GM23338 (cell line): Measurements from ENCODE around the gene PAM. TPM values are rescaled to one million over a fixed set of nuclear protein-coding genes. Genes with fewer than 3 reads are reported as not detected.

Source experiments
- ATAC-seq: fragments of 200-7000 bp; cut with Tn5 transposase; 3 replicates; pipeline ENCODE4 v1.9.1; 2020
- DNase-seq: peaks from one replicate; pipeline ENCODE4 v3.0.0-alpha.2; 2015; ENCODE audit warnings: low spot score
- H2AFZ ChIP-seq: fragments of 200-600 bp; sonication (generic); 2 replicates; pipeline ENCODE4 v1.8.0; 2016; ENCODE audit warnings: antibody characterized with exemption, mild to moderate bottlenecking, moderate library complexity
- H3F3A ChIP-seq: fragments of 200-600 bp; sonication (generic); replicated peaks from 2 replicates; pipeline ENCODE4 v1.8.0; 2017; ENCODE audit warnings: antibody characterized with exemption, mixed run types, low read depth
- H3K27ac ChIP-seq: fragments of 200-600 bp; sonication (generic); 2 replicates; pipeline ENCODE4 v1.6.1; 2016; ENCODE audit warnings: low read depth
- H3K27me3 ChIP-seq: fragments of 200-600 bp; sonication (generic); 2 replicates; pipeline ENCODE4 v1.8.0; 2016; ENCODE audit warnings: mild to moderate bottlenecking, mixed run types, moderate library complexity; ENCODE audit not compliant: insufficient read depth
- H3K36me3 ChIP-seq: fragments of 200-600 bp; sonication (generic); 2 replicates; pipeline ENCODE4 v1.8.0; 2016; ENCODE audit warnings: mild to moderate bottlenecking; ENCODE audit not compliant: insufficient read depth
- H3K4me1 ChIP-seq: fragments of 200-600 bp; sonication (generic); 2 replicates; pipeline ENCODE4 v1.8.0; 2016; ENCODE audit warnings: mild to moderate bottlenecking, moderate library complexity; ENCODE audit not compliant: insufficient read depth
- H3K4me2 ChIP-seq: fragments of 200-600 bp; sonication (generic); 2 replicates; pipeline ENCODE4 v1.7.1; 2017; ENCODE audit warnings: mixed run types
- H3K4me3 ChIP-seq: fragments of 200-600 bp; sonication (generic); 2 replicates; pipeline ENCODE4 v1.6.1; 2016; ENCODE audit warnings: mixed run types
- H3K79me2 ChIP-seq: fragments of 200-600 bp; sonication (generic); replicated peaks from 2 replicates; pipeline ENCODE4 v1.8.0; 2017; ENCODE audit warnings: mild to moderate bottlenecking; ENCODE audit not compliant: insufficient read depth
- H3K9me2 ChIP-seq: fragments of 200-600 bp; sonication (generic); 2 replicates; pipeline ENCODE4 v1.8.0; 2017; ENCODE audit not compliant: insufficient read depth
- H4K20me1 ChIP-seq: fragments of 200-600 bp; sonication (generic); replicated peaks from 2 replicates; pipeline ENCODE4 v1.8.0; 2017; ENCODE audit warnings: mild to moderate bottlenecking; ENCODE audit not compliant: insufficient read depth
- H3K27ac Mint-ChIP-seq: 2 replicates; pipeline ENCODE4 v1.8.0; 2020; ENCODE audit warnings: inconsistent platforms, mild to moderate bottlenecking, moderate library complexity, mixed read lengths
- H3K27me3 Mint-ChIP-seq: 3 replicates; pipeline ENCODE4 v1.8.0; 2022; ENCODE audit warnings: low read depth, mild to moderate bottlenecking, moderate library complexity, mixed read lengths, inconsistent platforms; ENCODE audit not compliant: insufficient read depth, poor library complexity
- H3K36me3 Mint-ChIP-seq: 3 replicates; pipeline ENCODE4 v1.8.0; 2021; ENCODE audit warnings: low read depth, mild to moderate bottlenecking, inconsistent platforms, moderate library complexity, mixed read lengths
- H3K4me1 Mint-ChIP-seq: 3 replicates; pipeline ENCODE4 v1.8.0; 2020; ENCODE audit warnings: mild to moderate bottlenecking, inconsistent platforms, mixed read lengths
- H3K4me3 Mint-ChIP-seq: 3 replicates; pipeline ENCODE4 v1.8.0; 2021; ENCODE audit warnings: moderate library complexity, mild to moderate bottlenecking, inconsistent platforms, mixed read lengths
- H3K9me3 Mint-ChIP-seq: 3 replicates; pipeline ENCODE4 v1.8.0; 2020; ENCODE audit warnings: moderate library complexity, mild to moderate bottlenecking, inconsistent platforms, mixed read lengths
- CREB1 ChIP-seq: fragments of 250-450 bp; sonication (Bioruptor Pico); IDR thresholded peaks from 2 replicates; pipeline ENCODE4 v1.5.0; 2020; ENCODE audit warnings: low read depth, mild to moderate bottlenecking, moderate library complexity
- EZH2 ChIP-seq: fragments of 200-600 bp; sonication (generic); IDR thresholded peaks from one replicate; pipeline ENCODE4 v1.8.0; 2017; ENCODE audit warnings: antibody characterized with exemption, mild to moderate bottlenecking, low read depth; ENCODE audit not compliant: unreplicated experiment
- EZH2phosphoT487 ChIP-seq: fragments of 200-600 bp; sonication (generic); IDR thresholded peaks from one replicate; pipeline ENCODE4 v1.8.1; 2018; ENCODE audit warnings: antibody characterized with exemption; ENCODE audit not compliant: unreplicated experiment
- JUNB ChIP-seq: IDR thresholded peaks from one replicate; pipeline ENCODE4 v1.6.1; 2016; ENCODE audit warnings: antibody characterized with exemption; ENCODE audit not compliant: unreplicated experiment
- NANOG ChIP-seq: IDR thresholded peaks from 2 replicates; pipeline ENCODE4 v1.6.1; 2016; ENCODE audit warnings: antibody characterized with exemption, borderline replicate concordance
- POLR2AphosphoS5 ChIP-seq: IDR thresholded peaks from 2 replicates; pipeline ENCODE4 v1.6.1; 2016; ENCODE audit warnings: antibody characterized with exemption, low read depth
- STAT1 ChIP-seq: IDR thresholded peaks from one replicate; pipeline ENCODE4 v1.6.1; 2016; ENCODE audit warnings: antibody characterized with exemption; ENCODE audit not compliant: unreplicated experiment
- ZNF114 ChIP-seq: fragments of 250-450 bp; sonication (Bioruptor Pico); IDR thresholded peaks from 2 replicates; pipeline ENCODE4 v1.5.0; 2020; ENCODE audit warnings: mild to moderate bottlenecking, moderate library complexity
- ZNF331 ChIP-seq: fragments of 250-450 bp; sonication (Bioruptor Pico); IDR thresholded peaks from 2 replicates; pipeline ENCODE4 v1.5.0; 2020; ENCODE audit warnings: low read depth, mild to moderate bottlenecking, moderate library complexity
- polyA plus RNA-seq: library from polyadenylated mRNA; unstranded; fragments of >200 nt; fragmentation: Nextera tagmentation; extraction: Ambion mirVana; gene quantifications from 2 replicates; pipeline ENCODE4 v1.2.1, GENCODE V29; 2016
- total RNA-seq: library from RNA; depleted of rRNA; stranded (reverse); fragments of >200 nt; shearing (Covaris generic); gene quantifications from 2 replicates; pipeline ENCODE4 v1.2.3, GENCODE V29; 2014
- TF ChIP-seq, protein P1 (sequence below): fragments of 250-450 bp; sonication (Bioruptor Pico); IDR thresholded peaks from 2 replicates; pipeline ENCODE4 v1.5.0; 2020; ENCODE audit warnings: mild to moderate bottlenecking, moderate library complexity
- TF ChIP-seq, protein P2 (sequence below): IDR thresholded peaks from 2 replicates; pipeline ENCODE4 v1.6.1; 2016; ENCODE audit warnings: antibody characterized with exemption
- TF ChIP-seq, protein P3 (sequence below), 2 experiments: fragments of 200-600 bp in 1 of 2; sonication (generic) in 1 of 2; conservative IDR thresholded peaks; 2 replicates each; pipeline versions ENCODE4 v1.5.1 to v1.6.1; 2016 to 2017; ENCODE audit warnings: antibody characterized with exemption in 2 of 2, low read depth in 2 of 2, mild to moderate bottlenecking in 2 of 2, moderate library complexity in 1 of 2
- TF ChIP-seq, protein P4 (sequence below): IDR thresholded peaks from one replicate; pipeline ENCODE4 v1.6.1; 2018; ENCODE audit warnings: antibody characterized with exemption; ENCODE audit not compliant: unreplicated experiment

Gene PAM
- total and polyA plus RNA-seq, 2 experiments from 2014 or later, result 33.9 to 79.4 TPM

DNA sequence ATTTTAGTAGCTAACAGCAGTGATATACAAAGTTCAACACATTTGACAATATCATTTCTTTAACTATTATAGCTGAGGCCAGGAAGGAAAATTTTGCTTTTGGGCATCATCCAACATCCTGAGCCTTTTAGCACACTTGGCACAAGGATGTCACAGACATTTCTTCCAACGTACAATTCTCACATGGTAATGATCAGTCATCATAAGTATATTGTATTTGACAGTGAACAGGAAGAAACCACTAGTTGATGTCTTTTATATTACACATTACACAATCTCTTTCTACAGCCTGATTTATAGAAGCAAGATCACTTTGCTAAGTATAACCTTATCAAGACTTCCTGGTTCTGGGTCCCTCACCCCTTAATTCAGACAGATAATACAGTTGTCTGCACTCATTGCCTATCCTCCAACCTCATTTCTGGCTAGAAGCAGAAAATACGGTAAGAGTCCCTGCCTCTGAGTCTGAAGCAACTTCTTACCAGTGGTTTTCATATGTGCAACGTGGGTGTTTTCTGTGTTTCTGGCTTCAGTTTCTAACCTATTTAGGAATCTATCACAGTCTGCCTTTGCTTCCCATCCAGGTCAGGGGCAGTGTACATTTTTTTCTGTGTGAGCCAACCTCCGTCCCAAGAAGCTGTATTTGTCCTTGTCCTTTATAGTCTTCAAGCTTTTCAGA lies 167.8 kb downstream of the PAM start:
- Histone ChIP-seq H3K27ac (no peak overlapping the region), H3F3A (no peaks in the 10 kb centered on the region), H4K20me1 (no peaks in the 10 kb centered on the region; the same call in 1 of the 2 replicates), H2AFZ (no peak overlapping the region), H3K4me1 (0 out of 2 replicates have a peak, but pooled peaks cover 7% of the 10 kb centered on the region), H3K79me2 (no peaks in the 10 kb centered on the region), H3K27me3 (no peaks in the 10 kb centered on the region), H3K36me3 (no peaks in the 10 kb centered on the region), H3K4me3 (no peak overlapping the region), H3K4me2 (no peak overlapping the region), H3K9me2 (no peaks in the 10 kb centered on the region)
- TF ChIP-seq, protein P1, sequence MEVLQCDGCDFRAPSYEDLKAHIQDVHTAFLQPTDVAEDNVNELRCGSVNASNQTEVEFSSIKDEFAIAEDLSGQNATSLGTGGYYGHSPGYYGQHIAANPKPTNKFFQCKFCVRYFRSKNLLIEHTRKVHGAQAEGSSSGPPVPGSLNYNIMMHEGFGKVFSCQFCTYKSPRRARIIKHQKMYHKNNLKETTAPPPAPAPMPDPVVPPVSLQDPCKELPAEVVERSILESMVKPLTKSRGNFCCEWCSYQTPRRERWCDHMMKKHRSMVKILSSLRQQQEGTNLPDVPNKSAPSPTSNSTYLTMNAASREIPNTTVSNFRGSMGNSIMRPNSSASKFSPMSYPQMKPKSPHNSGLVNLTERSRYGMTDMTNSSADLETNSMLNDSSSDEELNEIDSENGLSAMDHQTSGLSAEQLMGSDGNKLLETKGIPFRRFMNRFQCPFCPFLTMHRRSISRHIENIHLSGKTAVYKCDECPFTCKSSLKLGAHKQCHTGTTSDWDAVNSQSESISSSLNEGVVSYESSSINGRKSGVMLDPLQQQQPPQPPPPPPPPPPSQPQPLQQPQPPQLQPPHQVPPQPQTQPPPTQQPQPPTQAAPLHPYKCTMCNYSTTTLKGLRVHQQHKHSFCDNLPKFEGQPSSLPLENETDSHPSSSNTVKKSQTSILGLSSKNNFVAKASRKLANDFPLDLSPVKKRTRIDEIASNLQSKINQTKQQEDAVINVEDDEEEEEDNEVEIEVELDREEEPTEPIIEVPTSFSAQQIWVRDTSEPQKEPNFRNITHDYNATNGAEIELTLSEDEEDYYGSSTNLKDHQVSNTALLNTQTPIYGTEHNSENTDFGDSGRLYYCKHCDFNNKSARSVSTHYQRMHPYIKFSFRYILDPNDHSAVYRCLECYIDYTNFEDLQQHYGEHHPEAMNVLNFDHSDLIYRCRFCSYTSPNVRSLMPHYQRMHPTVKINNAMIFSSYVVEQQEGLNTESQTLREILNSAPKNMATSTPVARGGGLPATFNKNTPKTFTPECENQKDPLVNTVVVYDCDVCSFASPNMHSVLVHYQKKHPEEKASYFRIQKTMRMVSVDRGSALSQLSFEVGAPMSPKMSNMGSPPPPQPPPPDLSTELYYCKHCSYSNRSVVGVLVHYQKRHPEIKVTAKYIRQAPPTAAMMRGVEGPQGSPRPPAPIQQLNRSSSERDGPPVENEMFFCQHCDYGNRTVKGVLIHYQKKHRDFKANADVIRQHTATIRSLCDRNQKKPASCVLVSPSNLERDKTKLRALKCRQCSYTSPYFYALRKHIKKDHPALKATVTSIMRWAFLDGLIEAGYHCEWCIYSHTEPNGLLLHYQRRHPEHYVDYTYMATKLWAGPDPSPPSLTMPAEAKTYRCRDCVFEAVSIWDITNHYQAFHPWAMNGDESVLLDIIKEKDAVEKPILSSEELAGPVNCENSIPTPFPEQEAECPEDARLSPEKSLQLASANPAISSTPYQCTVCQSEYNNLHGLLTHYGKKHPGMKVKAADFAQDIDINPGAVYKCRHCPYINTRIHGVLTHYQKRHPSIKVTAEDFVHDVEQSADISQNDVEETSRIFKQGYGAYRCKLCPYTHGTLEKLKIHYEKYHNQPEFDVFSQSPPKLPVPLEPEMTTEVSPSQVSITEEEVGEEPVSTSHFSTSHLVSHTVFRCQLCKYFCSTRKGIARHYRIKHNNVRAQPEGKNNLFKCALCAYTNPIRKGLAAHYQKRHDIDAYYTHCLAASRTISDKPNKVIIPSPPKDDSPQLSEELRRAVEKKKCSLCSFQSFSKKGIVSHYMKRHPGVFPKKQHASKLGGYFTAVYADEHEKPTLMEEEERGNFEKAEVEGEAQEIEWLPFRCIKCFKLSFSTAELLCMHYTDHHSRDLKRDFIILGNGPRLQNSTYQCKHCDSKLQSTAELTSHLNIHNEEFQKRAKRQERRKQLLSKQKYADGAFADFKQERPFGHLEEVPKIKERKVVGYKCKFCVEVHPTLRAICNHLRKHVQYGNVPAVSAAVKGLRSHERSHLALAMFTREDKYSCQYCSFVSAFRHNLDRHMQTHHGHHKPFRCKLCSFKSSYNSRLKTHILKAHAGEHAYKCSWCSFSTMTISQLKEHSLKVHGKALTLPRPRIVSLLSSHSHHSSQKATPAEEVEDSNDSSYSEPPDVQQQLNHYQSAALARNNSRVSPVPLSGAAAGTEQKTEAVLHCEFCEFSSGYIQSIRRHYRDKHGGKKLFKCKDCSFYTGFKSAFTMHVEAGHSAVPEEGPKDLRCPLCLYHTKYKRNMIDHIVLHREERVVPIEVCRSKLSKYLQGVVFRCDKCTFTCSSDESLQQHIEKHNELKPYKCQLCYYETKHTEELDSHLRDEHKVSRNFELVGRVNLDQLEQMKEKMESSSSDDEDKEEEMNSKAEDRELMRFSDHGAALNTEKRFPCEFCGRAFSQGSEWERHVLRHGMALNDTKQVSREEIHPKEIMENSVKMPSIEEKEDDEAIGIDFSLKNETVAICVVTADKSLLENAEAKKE (CRISPR knock-in tag), result no peak
- TF ChIP-seq EZH2phosphoT487, result no peak
- TF ChIP-seq ZNF331, result no peak
- no peak for TF ChIP-seq CREB1 (CRISPR knock-in tag)
- TF ChIP-seq POLR2AphosphoS5, result no peak
- no peak for TF ChIP-seq JUNB
- no peak for TF ChIP-seq STAT1
- TF ChIP-seq EZH2, result no peak
- no peak for TF ChIP-seq NANOG
- TF ChIP-seq, protein P2, sequence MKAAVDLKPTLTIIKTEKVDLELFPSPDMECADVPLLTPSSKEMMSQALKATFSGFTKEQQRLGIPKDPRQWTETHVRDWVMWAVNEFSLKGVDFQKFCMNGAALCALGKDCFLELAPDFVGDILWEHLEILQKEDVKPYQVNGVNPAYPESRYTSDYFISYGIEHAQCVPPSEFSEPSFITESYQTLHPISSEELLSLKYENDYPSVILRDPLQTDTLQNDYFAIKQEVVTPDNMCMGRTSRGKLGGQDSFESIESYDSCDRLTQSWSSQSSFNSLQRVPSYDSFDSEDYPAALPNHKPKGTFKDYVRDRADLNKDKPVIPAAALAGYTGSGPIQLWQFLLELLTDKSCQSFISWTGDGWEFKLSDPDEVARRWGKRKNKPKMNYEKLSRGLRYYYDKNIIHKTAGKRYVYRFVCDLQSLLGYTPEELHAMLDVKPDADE, result no peak
- TF ChIP-seq, protein P3, sequence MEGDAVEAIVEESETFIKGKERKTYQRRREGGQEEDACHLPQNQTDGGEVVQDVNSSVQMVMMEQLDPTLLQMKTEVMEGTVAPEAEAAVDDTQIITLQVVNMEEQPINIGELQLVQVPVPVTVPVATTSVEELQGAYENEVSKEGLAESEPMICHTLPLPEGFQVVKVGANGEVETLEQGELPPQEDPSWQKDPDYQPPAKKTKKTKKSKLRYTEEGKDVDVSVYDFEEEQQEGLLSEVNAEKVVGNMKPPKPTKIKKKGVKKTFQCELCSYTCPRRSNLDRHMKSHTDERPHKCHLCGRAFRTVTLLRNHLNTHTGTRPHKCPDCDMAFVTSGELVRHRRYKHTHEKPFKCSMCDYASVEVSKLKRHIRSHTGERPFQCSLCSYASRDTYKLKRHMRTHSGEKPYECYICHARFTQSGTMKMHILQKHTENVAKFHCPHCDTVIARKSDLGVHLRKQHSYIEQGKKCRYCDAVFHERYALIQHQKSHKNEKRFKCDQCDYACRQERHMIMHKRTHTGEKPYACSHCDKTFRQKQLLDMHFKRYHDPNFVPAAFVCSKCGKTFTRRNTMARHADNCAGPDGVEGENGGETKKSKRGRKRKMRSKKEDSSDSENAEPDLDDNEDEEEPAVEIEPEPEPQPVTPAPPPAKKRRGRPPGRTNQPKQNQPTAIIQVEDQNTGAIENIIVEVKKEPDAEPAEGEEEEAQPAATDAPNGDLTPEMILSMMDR (conservative IDR thresholded peaks at IDR 0.05; ENCODE audit: low read depth in 2 of 2), result no peak
- no peak for TF ChIP-seq ZNF114 (CRISPR knock-in tag)
- TF ChIP-seq, protein P4, sequence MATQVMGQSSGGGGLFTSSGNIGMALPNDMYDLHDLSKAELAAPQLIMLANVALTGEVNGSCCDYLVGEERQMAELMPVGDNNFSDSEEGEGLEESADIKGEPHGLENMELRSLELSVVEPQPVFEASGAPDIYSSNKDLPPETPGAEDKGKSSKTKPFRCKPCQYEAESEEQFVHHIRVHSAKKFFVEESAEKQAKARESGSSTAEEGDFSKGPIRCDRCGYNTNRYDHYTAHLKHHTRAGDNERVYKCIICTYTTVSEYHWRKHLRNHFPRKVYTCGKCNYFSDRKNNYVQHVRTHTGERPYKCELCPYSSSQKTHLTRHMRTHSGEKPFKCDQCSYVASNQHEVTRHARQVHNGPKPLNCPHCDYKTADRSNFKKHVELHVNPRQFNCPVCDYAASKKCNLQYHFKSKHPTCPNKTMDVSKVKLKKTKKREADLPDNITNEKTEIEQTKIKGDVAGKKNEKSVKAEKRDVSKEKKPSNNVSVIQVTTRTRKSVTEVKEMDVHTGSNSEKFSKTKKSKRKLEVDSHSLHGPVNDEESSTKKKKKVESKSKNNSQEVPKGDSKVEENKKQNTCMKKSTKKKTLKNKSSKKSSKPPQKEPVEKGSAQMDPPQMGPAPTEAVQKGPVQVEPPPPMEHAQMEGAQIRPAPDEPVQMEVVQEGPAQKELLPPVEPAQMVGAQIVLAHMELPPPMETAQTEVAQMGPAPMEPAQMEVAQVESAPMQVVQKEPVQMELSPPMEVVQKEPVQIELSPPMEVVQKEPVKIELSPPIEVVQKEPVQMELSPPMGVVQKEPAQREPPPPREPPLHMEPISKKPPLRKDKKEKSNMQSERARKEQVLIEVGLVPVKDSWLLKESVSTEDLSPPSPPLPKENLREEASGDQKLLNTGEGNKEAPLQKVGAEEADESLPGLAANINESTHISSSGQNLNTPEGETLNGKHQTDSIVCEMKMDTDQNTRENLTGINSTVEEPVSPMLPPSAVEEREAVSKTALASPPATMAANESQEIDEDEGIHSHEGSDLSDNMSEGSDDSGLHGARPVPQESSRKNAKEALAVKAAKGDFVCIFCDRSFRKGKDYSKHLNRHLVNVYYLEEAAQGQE, result no peak
- Mint-ChIP-seq H3K9me3 (no peaks in the 10 kb centered on the region), H3K27me3 (no peaks in the 10 kb centered on the region), H3K36me3 (no peaks in the 10 kb centered on the region), H3K4me3 (no peak overlapping the region), H3K4me1 (peaks cover 13% of the 10 kb centered on the region; the same call in 2 of the 3 replicates), H3K27ac (no peak overlapping the region)
- DNase-seq (no peak), ATAC-seq (no peak)
